Endothelial cell of umbilical vein (primary cell): ENCODE data around the gene VCL. TPM values are rescaled to one million over a fixed set of nuclear protein-coding genes. Genes with fewer than 3 reads are reported as not detected.

Source experiments
- BruUV-seq: library from RNA; stranded (reverse); fragments of 400-500 nt; replicated peaks from 2 replicates; lab custom pipeline; 2021; lab: Mats Ljungman, UMichigan
- CTCF ChIA-PET: fragments of 300-600, 350-600 bp; sonication (Branson Sonifier 250); formaldehyde crosslinking; loops from one replicate; lab custom pipeline; 2021; ENCODE audit warnings: antibody characterized with exemption, inconsistent platforms; lab: Charles Lee
- POLR2A ChIA-PET: fragments of 300-600, 350-600 bp; sonication (Branson Sonifier 250); formaldehyde crosslinking; loops from one replicate; lab custom pipeline; 2021; ENCODE audit warnings: antibody characterized with exemption, inconsistent platforms; lab: Charles Lee
- DNase-seq: peaks from one replicate; pipeline ENCODE4 v3.0.0-alpha.2; 2011; ENCODE audit warnings: low read depth, low spot score
- FAIRE-seq: peaks from 2 replicates; lab custom pipeline; 2011; peaks lifted over from hg19 to GRCh38; lab: Jason Lieb, UNC
- H2AFZ ChIP-seq: 2 replicates; pipeline ENCODE4 v1.6.0; 2012; ENCODE audit warnings: low read depth, low read length, control low read depth, inconsistent platforms
- H3K27ac ChIP-seq: 2 replicates; pipeline ENCODE4 v1.5.1; 2011; ENCODE audit warnings: low read depth, mild to moderate bottlenecking, control low read depth, low read length, moderate library complexity; ENCODE audit not compliant: insufficient read depth
- H3K27me3 ChIP-seq, 2 experiments: 2 replicates each; pipeline versions ENCODE4 v1.6.0 to v1.6.1; 2011; ENCODE audit warnings: low read length in 2 of 2, mixed read lengths in 1 of 2; ENCODE audit not compliant: control insufficient read depth in 2 of 2, insufficient read depth in 2 of 2
- H3K36me3 ChIP-seq, 2 experiments: 2 replicates in 1 of 2; 3 replicates in 1 of 2; pipeline ENCODE4 v1.5.1; 2011; ENCODE audit warnings: low read length in 2 of 2, mild to moderate bottlenecking in 1 of 2, moderate library complexity in 1 of 2; ENCODE audit not compliant: control insufficient read depth in 2 of 2, insufficient read depth in 2 of 2; ENCODE audit errors: extremely low read depth in 1 of 2
- H3K4me1 ChIP-seq: 3 replicates; pipeline ENCODE4 v1.5.1; 2011; ENCODE audit warnings: mild to moderate bottlenecking, low read length; ENCODE audit not compliant: control insufficient read depth, insufficient read depth; ENCODE audit errors: extremely low read depth
- H3K4me2 ChIP-seq: 2 replicates; pipeline ENCODE4 v1.6.1; 2011; ENCODE audit warnings: low read length, control low read depth, mixed read lengths; ENCODE audit not compliant: insufficient read depth
- H3K4me3 ChIP-seq, 3 experiments: fragments of 200-600 bp in 1 of 3; sonication (generic), shearing (Covaris generic) in 1 of 3; replicated peaks in 1 of 3; 2 replicates each; pipeline ENCODE4 v1.5.1; 2011 to 2016; ENCODE audit warnings: control low read depth in 3 of 3, low read length in 3 of 3, mild to moderate bottlenecking in 2 of 3, inconsistent platforms in 1 of 3, low read depth in 1 of 3, moderate library complexity in 1 of 3; ENCODE audit not compliant: insufficient read depth in 1 of 3
- H3K79me2 ChIP-seq: 2 replicates; pipeline ENCODE4 v1.6.0; 2012; ENCODE audit warnings: low read length, inconsistent platforms; ENCODE audit not compliant: control insufficient read depth, insufficient read depth
- H3K9ac ChIP-seq: replicated peaks from 2 replicates; pipeline ENCODE3; 2011; ENCODE audit warnings: low read length, control low read depth; ENCODE audit not compliant: insufficient read depth; ENCODE audit errors: extremely low read depth
- H3K9me1 ChIP-seq: replicated peaks from 3 replicates; pipeline ENCODE4 v1.6.0; 2011; ENCODE audit warnings: mild to moderate bottlenecking, low read length; ENCODE audit not compliant: control insufficient read depth, insufficient read depth; ENCODE audit errors: extremely low read depth
- H3K9me3 ChIP-seq: replicated peaks from 2 replicates; pipeline ENCODE4 v1.5.1; 2012; ENCODE audit warnings: low read length, inconsistent platforms; ENCODE audit not compliant: control insufficient read depth, insufficient read depth
- H4K20me1 ChIP-seq: replicated peaks from 2 replicates; pipeline ENCODE3; 2011; ENCODE audit warnings: mild to moderate bottlenecking, low read length; ENCODE audit not compliant: control insufficient read depth, insufficient read depth; ENCODE audit errors: extremely low read depth
- EZH2 ChIP-seq: IDR thresholded peaks from 2 replicates; pipeline ENCODE4 v1.6.1; 2012; ENCODE audit warnings: borderline replicate concordance, low read depth, mild to moderate bottlenecking, moderate library complexity, low read length, inconsistent platforms; ENCODE audit not compliant: severe bottlenecking
- FOS ChIP-seq: IDR thresholded peaks from 2 replicates; pipeline ENCODE4 v1.6.1; 2011; ENCODE audit warnings: mild to moderate bottlenecking, low read length, moderate library complexity, borderline replicate concordance; ENCODE audit not compliant: insufficient read depth
- GATA2 ChIP-seq: IDR thresholded peaks from 2 replicates; pipeline ENCODE4 v1.7.0; 2011; ENCODE audit warnings: low read depth, mild to moderate bottlenecking, moderate library complexity, mixed read lengths, low read length; ENCODE audit not compliant: insufficient read length, insufficient read depth
- JUN ChIP-seq: IDR thresholded peaks from 2 replicates; pipeline ENCODE4 v1.6.1; 2011; ENCODE audit warnings: borderline replicate concordance, low read depth; ENCODE audit not compliant: insufficient read length, insufficient read depth
- MYC ChIP-seq: IDR thresholded peaks from one replicate; pipeline ENCODE4 v1.6.1; 2011; ENCODE audit warnings: mild to moderate bottlenecking, low read depth, low read length
- POLR2A ChIP-seq: IDR thresholded peaks from 2 replicates; pipeline ENCODE4 v1.6.1; 2012; ENCODE audit warnings: low read depth, mild to moderate bottlenecking, control low read depth, low read length
- POLR2AphosphoS5 ChIP-seq: IDR thresholded peaks from 2 replicates; pipeline ENCODE4 v1.6.1; 2012; ENCODE audit warnings: low read depth, mild to moderate bottlenecking, control low read depth, low read length, moderate library complexity; ENCODE audit not compliant: insufficient read depth
- dilution Hi-C: fragments of 300-500 bp; cut with MboI; formaldehyde crosslinking; loops from one replicate; pipeline ENCODE4 v1.15.0; 2019; ENCODE audit warnings: low sequenced_read_pairs; ENCODE audit not compliant: extremely low pct_ligation_motif_present
- intact Hi-C: fragments of 100-400 bp; cut with micrococcal nuclease; formaldehyde crosslinking; loops from one replicate; pipeline ENCODE4 v1.10.0; 2022
- polyA plus RNA-seq, 4 experiments: library from polyadenylated mRNA; depleted of rRNA in 3 of 4; stranded (reverse) in 3 of 4; unstranded in 1 of 4; fragments of >200 nt; gene quantifications; 2 replicates each; pipeline versions ENCODE4 v1.2.1 to v1.2.3, GENCODE V29; 2011 to 2012; ENCODE audit warnings: missing spikeins in 1 of 4
- total RNA-seq: library from RNA; stranded (reverse); gene quantifications from 2 replicates; pipeline ENCODE4 v1.2.3, GENCODE V29; 2021
- TF ChIP-seq, protein P1 (sequence below): IDR thresholded peaks from 2 replicates; pipeline ENCODE4 v1.6.1; 2011; ENCODE audit not compliant: insufficient read depth, insufficient read length
- TF ChIP-seq, protein P2 (sequence below), 2 donors: IDR thresholded peaks; 1 replicate in 1 of 2; 2 replicates in 1 of 2; pipeline ENCODE4 v1.5.1; 2011; ENCODE audit warnings: low read length in 2 of 2, mild to moderate bottlenecking in 2 of 2, moderate library complexity in 2 of 2, control low read depth in 1 of 2, inconsistent platforms in 1 of 2, low read depth in 1 of 2; ENCODE audit not compliant: insufficient read depth in 1 of 2; ENCODE audit errors: extremely low read depth in 1 of 2

The VCL gene
- total and polyA plus RNA-seq, 2 donors (not counting 3 experiments of a cell fraction or from before 2014, with no cell fraction given), result 95.4 to 231 TPM

DNA sequence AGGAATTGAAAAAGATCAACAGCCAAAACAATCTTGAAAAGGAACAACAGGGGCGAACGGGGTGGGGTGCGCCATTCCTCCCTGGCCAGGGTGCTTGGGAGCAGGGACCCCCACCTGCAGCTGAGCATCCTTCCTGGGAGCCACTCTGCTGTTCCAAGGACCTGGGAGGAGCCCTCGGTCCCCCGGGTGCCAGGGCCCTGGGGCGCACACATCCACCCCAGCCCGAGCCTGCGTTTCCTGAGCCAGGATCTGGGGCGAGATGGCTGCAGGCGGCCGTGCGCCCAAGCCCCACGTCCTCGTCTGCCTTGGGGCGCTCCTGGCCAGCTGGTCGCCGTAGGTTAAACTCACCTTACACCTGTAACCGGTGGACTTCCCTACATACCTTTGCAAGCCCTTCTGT lies 142.1 kb downstream of the VCL start:
- H3K4me1 ChIP-seq, result peaks cover 6% of the 10 kb centered on the region
- no peaks in the 10 kb centered on the region for H3K9me1 ChIP-seq
- FAIRE-seq (no peak), DNase-seq (no peak)
- POLR2A ChIA-PET, result no interaction called here
- H3K36me3 ChIP-seq, result peaks cover 4 to 19% of the 10 kb centered on the region in 2 experiments
- no TSS peak for BruUV-seq
- peaks cover 4% of the 10 kb centered on the region for H4K20me1 ChIP-seq
- H3K9ac ChIP-seq, result no peak overlapping the region
- intact Hi-C loops, result no loop called here
- no peak overlapping the region for H3K4me3 ChIP-seq
- peaks cover 50% of the 10 kb centered on the region for H3K79me2 ChIP-seq
- no peak for TF ChIP-seq GATA2
- TF ChIP-seq, protein P1, sequence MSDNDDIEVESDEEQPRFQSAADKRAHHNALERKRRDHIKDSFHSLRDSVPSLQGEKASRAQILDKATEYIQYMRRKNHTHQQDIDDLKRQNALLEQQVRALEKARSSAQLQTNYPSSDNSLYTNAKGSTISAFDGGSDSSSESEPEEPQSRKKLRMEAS, result no peak
- TF ChIP-seq, protein P2, sequence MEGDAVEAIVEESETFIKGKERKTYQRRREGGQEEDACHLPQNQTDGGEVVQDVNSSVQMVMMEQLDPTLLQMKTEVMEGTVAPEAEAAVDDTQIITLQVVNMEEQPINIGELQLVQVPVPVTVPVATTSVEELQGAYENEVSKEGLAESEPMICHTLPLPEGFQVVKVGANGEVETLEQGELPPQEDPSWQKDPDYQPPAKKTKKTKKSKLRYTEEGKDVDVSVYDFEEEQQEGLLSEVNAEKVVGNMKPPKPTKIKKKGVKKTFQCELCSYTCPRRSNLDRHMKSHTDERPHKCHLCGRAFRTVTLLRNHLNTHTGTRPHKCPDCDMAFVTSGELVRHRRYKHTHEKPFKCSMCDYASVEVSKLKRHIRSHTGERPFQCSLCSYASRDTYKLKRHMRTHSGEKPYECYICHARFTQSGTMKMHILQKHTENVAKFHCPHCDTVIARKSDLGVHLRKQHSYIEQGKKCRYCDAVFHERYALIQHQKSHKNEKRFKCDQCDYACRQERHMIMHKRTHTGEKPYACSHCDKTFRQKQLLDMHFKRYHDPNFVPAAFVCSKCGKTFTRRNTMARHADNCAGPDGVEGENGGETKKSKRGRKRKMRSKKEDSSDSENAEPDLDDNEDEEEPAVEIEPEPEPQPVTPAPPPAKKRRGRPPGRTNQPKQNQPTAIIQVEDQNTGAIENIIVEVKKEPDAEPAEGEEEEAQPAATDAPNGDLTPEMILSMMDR (IDR thresholded peaks at IDR 0.05; ENCODE audit: extremely low read depth in 1 of 2, insufficient read depth in 1 of 2, low read depth in 1 of 2, low read length in 2 of 2), result no peak
- TF ChIP-seq JUN, result no peak
- CTCF ChIA-PET, result interaction anchor here (1.2 kb wide), 1 partner anchor 73 kb away, joined by 3 read pairs; no protein-coding TSS in a partner anchor
- dilution Hi-C loops, result no loop called here
- H2AFZ ChIP-seq, result no peak overlapping the region
- H3K27me3 ChIP-seq, result no peaks in the 10 kb centered on the region
- no peak overlapping the region for H3K4me2 ChIP-seq
- H3K9me3 ChIP-seq, result no peaks in the 10 kb centered on the region
- no peak overlapping the region for H3K27ac ChIP-seq

DNA sequence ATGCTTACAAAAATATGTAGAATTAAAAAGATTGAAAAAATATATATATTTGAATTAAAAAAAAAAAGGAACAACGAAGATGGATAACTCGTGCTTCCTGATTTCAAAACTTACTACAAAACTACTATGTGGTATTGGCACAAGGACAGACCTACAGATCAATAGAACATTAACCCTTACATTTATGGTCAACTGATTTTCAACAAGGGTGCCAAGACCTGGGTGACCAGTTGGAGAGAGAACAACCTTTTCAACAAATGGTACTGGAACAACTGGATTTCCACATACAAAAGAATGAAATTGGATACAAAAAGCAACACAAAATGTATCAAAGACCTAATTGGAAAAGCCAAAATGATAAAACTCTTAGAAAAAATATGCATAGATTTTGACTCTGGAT lies 142.6 kb downstream of the VCL start:
- no peak overlapping the region for H2AFZ ChIP-seq
- H3K4me2 ChIP-seq, result no peak overlapping the region
- intact Hi-C loops (no loop called here), dilution Hi-C loops (no loop called here)
- POLR2A ChIA-PET, result no interaction called here
- no peak overlapping the region for H3K9ac ChIP-seq
- no peaks in the 10 kb centered on the region for H3K9me3 ChIP-seq
- TF ChIP-seq POLR2A (no peak), MYC (no peak), JUN (no peak), GATA2 (no peak), POLR2AphosphoS5 (no peak), EZH2 (no peak), FOS (no peak)
- TF ChIP-seq, protein P2 (IDR thresholded peaks at IDR 0.05; ENCODE audit: extremely low read depth in 1 of 2, insufficient read depth in 1 of 2, low read depth in 1 of 2, low read length in 2 of 2), result no peak
- TF ChIP-seq, protein P1, result no peak
- H3K36me3 ChIP-seq, result peaks cover 4 to 19% of the 10 kb centered on the region in 2 experiments
- H4K20me1 ChIP-seq, result peaks cover 6% of the 10 kb centered on the region
- DNase-seq (no peak), FAIRE-seq (no peak)
- no peak overlapping the region for H3K27ac ChIP-seq
- CTCF ChIA-PET, result interaction anchor here (1.2 kb wide), 1 partner anchor 73 kb away, joined by 3 read pairs; no protein-coding TSS in a partner anchor
- BruUV-seq, result no TSS peak
- H3K4me1 ChIP-seq, result peaks cover 11% of the 10 kb centered on the region
- peaks cover 52% of the 10 kb centered on the region for H3K79me2 ChIP-seq
- H3K27me3 ChIP-seq, result no peaks in the 10 kb centered on the region
- no peak overlapping the region for H3K4me3 ChIP-seq
- H3K9me1 ChIP-seq, result no peaks in the 10 kb centered on the region
